Neural progenitor cell (in vitro differentiated cells): ENCODE measurements around the gene MS4A10. TPM values are rescaled to one million over a fixed set of nuclear protein-coding genes. Genes with fewer than 3 reads are reported as not detected.

Experiments
- DNase-seq: peaks from one replicate; pipeline ENCODE4 v3.0.0-alpha.2; 2016; ENCODE audit warnings: low spot score
- H2AFZ ChIP-seq: fragments of 200-600 bp; sonication (generic); replicated peaks from 2 replicates; pipeline ENCODE4 v1.6.1; 2016; ENCODE audit warnings: antibody characterized with exemption
- H3F3A ChIP-seq: fragments of 200-600 bp; sonication (generic); 2 replicates; pipeline ENCODE4 v1.6.1; 2016; ENCODE audit warnings: antibody characterized with exemption, low read depth
- H3K27ac ChIP-seq: fragments of 200-600 bp; sonication (generic); 2 replicates; pipeline ENCODE4 v1.5.1; 2016; ENCODE audit warnings: mild to moderate bottlenecking
- H3K27me3 ChIP-seq: fragments of 200-600 bp; sonication (generic); 2 replicates; pipeline ENCODE4 v1.6.1; 2016; ENCODE audit warnings: mild to moderate bottlenecking, moderate library complexity
- H3K36me3 ChIP-seq: fragments of 200-600 bp; sonication (generic); 2 replicates; pipeline ENCODE4 v1.5.1; 2016
- H3K4me1 ChIP-seq: fragments of 200-600 bp; sonication (generic); 2 replicates; pipeline ENCODE4 v1.6.1; 2016; ENCODE audit warnings: mixed run types
- H3K4me2 ChIP-seq: fragments of 200-600 bp; sonication (generic); 2 replicates; pipeline ENCODE4 v1.6.1; 2016
- H3K4me3 ChIP-seq: fragments of 200-600 bp; sonication (generic); 2 replicates; pipeline ENCODE4 v1.5.1; 2016
- H3K79me2 ChIP-seq: fragments of 200-600 bp; sonication (generic); 2 replicates; pipeline ENCODE4 v1.6.1; 2016; ENCODE audit warnings: low read depth
- H3K9ac ChIP-seq: fragments of 200-600 bp; sonication (generic); 2 replicates; pipeline ENCODE4 v1.6.1; 2016
- H3K9me3 ChIP-seq: fragments of 200-600 bp; sonication (generic); 2 replicates; pipeline ENCODE4 v1.5.1; 2016; ENCODE audit warnings: low read depth
- H4K20me1 ChIP-seq: fragments of 200-600 bp; sonication (generic); 2 replicates; pipeline ENCODE4 v1.6.1; 2016; ENCODE audit warnings: low read depth
- H3K27ac Mint-ChIP-seq: 3 replicates; pipeline ENCODE4 v1.8.0; 2021; ENCODE audit warnings: mixed read lengths
- H3K27me3 Mint-ChIP-seq: 2 replicates; pipeline ENCODE4 v1.8.0; 2022; ENCODE audit warnings: low read depth, mild to moderate bottlenecking, inconsistent platforms, moderate library complexity, mixed read lengths; ENCODE audit not compliant: insufficient read depth
- H3K36me3 Mint-ChIP-seq: 3 replicates; pipeline ENCODE4 v1.8.0; 2021; ENCODE audit warnings: mixed read lengths
- H3K4me1 Mint-ChIP-seq: 3 replicates; pipeline ENCODE4 v1.8.0; 2021; ENCODE audit warnings: mixed read lengths
- H3K4me3 Mint-ChIP-seq: 3 replicates; pipeline ENCODE4 v1.8.0; 2021; ENCODE audit warnings: mild to moderate bottlenecking, moderate library complexity, mixed read lengths
- H3K9me3 Mint-ChIP-seq: 3 replicates; pipeline ENCODE4 v1.8.0; 2020; ENCODE audit warnings: mixed read lengths
- CTCF ChIP-seq: fragments of 200-600 bp; sonication (generic); IDR thresholded peaks from 2 replicates; pipeline ENCODE4 v1.5.1; 2017; ENCODE audit warnings: antibody characterized with exemption, mild to moderate bottlenecking
- EZH2 ChIP-seq: fragments of 200-600 bp; sonication (generic); IDR thresholded peaks from 2 replicates; pipeline ENCODE4 v1.6.1; 2017; ENCODE audit warnings: antibody characterized with exemption, mild to moderate bottlenecking, moderate library complexity
- EZH2phosphoT487 ChIP-seq: fragments of 200-600 bp; sonication (generic); IDR thresholded peaks from 2 replicates; pipeline ENCODE4 v1.6.1; 2017; ENCODE audit warnings: antibody characterized with exemption
- total RNA-seq: library from RNA; depleted of rRNA; stranded (reverse); fragments of >200 nt; gene quantifications from 2 replicates; pipeline ENCODE4 v1.2.3, GENCODE V29; 2015; ENCODE audit warnings: low replicate concordance

Gene MS4A10
- total RNA-seq, 1 donor from 2014 or later = not detected

GRCh38 chr11:60769811-60770210, 15.3 kb upstream of the MS4A10 start:
- Mint-ChIP-seq H3K27ac (no peak overlapping the region), H3K27me3 (peaks cover 5% of the 10 kb centered on the region), H3K9me3 (peaks cover 3% of the 10 kb centered on the region), H3K36me3 (no peaks in the 10 kb centered on the region), H3K4me1 (no peaks in the 10 kb centered on the region), H3K4me3 (no peak overlapping the region)
- H4K20me1 ChIP-seq = no peaks in the 10 kb centered on the region
- no peaks in the 10 kb centered on the region for H3K4me1 ChIP-seq
- TF ChIP-seq EZH2 (no peak), CTCF (no peak), EZH2phosphoT487 (no peak)
- H3K27me3 ChIP-seq = peaks cover 12% of the 10 kb centered on the region
- no peak overlapping the region for H3K4me3 ChIP-seq
- H3K36me3 ChIP-seq = no peaks in the 10 kb centered on the region
- H2AFZ ChIP-seq = no peak overlapping the region
- no peak overlapping the region for H3K9ac ChIP-seq
- H3K9me3 ChIP-seq = no peaks in the 10 kb centered on the region
- no peak overlapping the region for H3K4me2 ChIP-seq
- H3K79me2 ChIP-seq = no peaks in the 10 kb centered on the region
- no peak overlapping the region for H3K27ac ChIP-seq
- DNase-seq = no peak
- H3F3A ChIP-seq = no peaks in the 10 kb centered on the region

GRCh38 chr11:60771146-60771545, 14.0 kb upstream of the MS4A10 start:
- Histone ChIP-seq H3K36me3 (no peaks in the 10 kb centered on the region), H3K4me1 (no peaks in the 10 kb centered on the region), H3K9me3 (no peaks in the 10 kb centered on the region), H3F3A (no peaks in the 10 kb centered on the region), H3K27me3 (peaks cover 12% of the 10 kb centered on the region), H3K4me3 (no peak overlapping the region), H3K9ac (no peak overlapping the region), H3K4me2 (no peak overlapping the region), H3K79me2 (no peaks in the 10 kb centered on the region), H3K27ac (no peak overlapping the region), H4K20me1 (no peaks in the 10 kb centered on the region), H2AFZ (no peak overlapping the region)
- peaks cover 5% of the 10 kb centered on the region for H3K27me3 Mint-ChIP-seq
- H3K4me3 Mint-ChIP-seq = no peak overlapping the region
- no peak overlapping the region for H3K27ac Mint-ChIP-seq
- H3K9me3 Mint-ChIP-seq = peaks cover 3% of the 10 kb centered on the region
- no peak for DNase-seq
- no peaks in the 10 kb centered on the region for H3K36me3 Mint-ChIP-seq
- TF ChIP-seq EZH2phosphoT487 (no peak), CTCF (no peak), EZH2 (no peak)
- peaks cover 10% of the 10 kb centered on the region for H3K4me1 Mint-ChIP-seq

GRCh38 chr11:60771879-60772525, 13.1 kb upstream of the MS4A10 start:
- no peak for DNase-seq
- no peak overlapping the region for H3K4me3 ChIP-seq
- no peak overlapping the region for H3K4me2 ChIP-seq
- Mint-ChIP-seq H3K4me1 (peaks cover 10% of the 10 kb centered on the region), H3K27me3 (peaks cover 5% of the 10 kb centered on the region), H3K36me3 (no peaks in the 10 kb centered on the region), H3K9me3 (peaks cover 1% of the 10 kb centered on the region), H3K4me3 (no peak overlapping the region), H3K27ac (no peak overlapping the region)
- peaks cover 10% of the 10 kb centered on the region for H3K27me3 ChIP-seq
- no peaks in the 10 kb centered on the region for H3K79me2 ChIP-seq
- H3K9ac ChIP-seq = no peak overlapping the region
- TF ChIP-seq CTCF = no peak
- TF ChIP-seq EZH2 = no peak
- no peak for TF ChIP-seq EZH2phosphoT487
- no peaks in the 10 kb centered on the region for H3K36me3 ChIP-seq
- no peaks in the 10 kb centered on the region for H3F3A ChIP-seq
- H3K27ac ChIP-seq = no peak overlapping the region
- no peak overlapping the region for H2AFZ ChIP-seq
- no peaks in the 10 kb centered on the region for H3K9me3 ChIP-seq
- H4K20me1 ChIP-seq = no peaks in the 10 kb centered on the region
- no peaks in the 10 kb centered on the region for H3K4me1 ChIP-seq
